Heart right ventricle (tissue), 16 donors: Measurements from ENCODE around the gene AKT3. TPM values are rescaled to one million over a fixed set of nuclear protein-coding genes. Genes with fewer than 3 reads are reported as not detected.
A peak's percentile ranks its signal among the peaks of the same experiment; 100 is the strongest.
"Not testable (repeated sequence)": the region's sequence is repeated elsewhere in the genome, so short reads cannot be mapped to it uniquely, and the experiment has no call there.

Source experiments
- ATAC-seq, 8 donors: fragments of 200-7000 bp; cut with Tn5 transposase; one replicate each; pipeline ENCODE4 v1.9.1; 2020; ENCODE audit warnings: mild to moderate bottlenecking in 8 of 8, moderate library complexity in 8 of 8, moderate number of reproducible peaks in 1 of 8
- DNase-seq, 2 donors: peaks; one replicate each; pipeline ENCODE4 v3.0.0-alpha.2; 2020
- H3K27ac ChIP-seq, 10 donors: fragments of 200-600 bp; sonication (generic) in 2 of 10; one replicate each; pipeline versions ENCODE4 v1.5.0 to v1.8.0; 2020 to 2022; ENCODE audit warnings: mild to moderate bottlenecking in 3 of 10
- H3K27me3 ChIP-seq, 7 donors: fragments of 200-600 bp; one replicate each; pipeline ENCODE4 v1.8.0; 2021 to 2022; ENCODE audit warnings: mild to moderate bottlenecking in 2 of 7
- H3K36me3 ChIP-seq, 9 donors: fragments of 200-600 bp; sonication (generic) in 1 of 9; one replicate each; pipeline versions ENCODE4 v1.5.0 to v1.8.0; 2020 to 2022; ENCODE audit warnings: mild to moderate bottlenecking in 2 of 9
- H3K4me1 ChIP-seq, 9 donors: fragments of 200-600 bp; sonication (generic) in 1 of 9; one replicate each; pipeline versions ENCODE4 v1.5.0 to v1.8.0; 2020 to 2022; ENCODE audit warnings: mild to moderate bottlenecking in 4 of 9
- H3K4me3 ChIP-seq, 10 donors: fragments of 200-600 bp; sonication (generic) in 2 of 10; one replicate each; pipeline versions ENCODE4 v1.5.0 to v1.8.0; 2020 to 2022; ENCODE audit warnings: mild to moderate bottlenecking in 7 of 10, moderate library complexity in 2 of 10
- H3K9me3 ChIP-seq, 11 donors: fragments of 200-600 bp in 10 of 11; sonication (generic) in 2 of 11; one replicate each; pipeline versions ENCODE4 v1.5.0 to v1.8.0; 2013 to 2022; ENCODE audit warnings: mild to moderate bottlenecking in 2 of 11, control low read depth in 1 of 11, moderate library complexity in 1 of 11
- CTCF ChIP-seq, 9 donors: fragments of 200-600 bp; sonication (generic) in 2 of 9; IDR thresholded peaks; one replicate each; pipeline versions ENCODE4 v1.5.0 to v1.8.0; 2021 to 2022; ENCODE audit warnings: antibody characterized with exemption in 9 of 9, mild to moderate bottlenecking in 5 of 9, moderate library complexity in 1 of 9
- WGBS, 2 donors: extraction: QIAGEN DNeasy Blood & Tissue Kit; methylation state at CpG; one replicate each; pipeline ENCODE4 v1.1.7; 2013; ENCODE audit warnings: inconsistent platforms in 1 of 2; 5-methylcytosine and 5-hydroxymethylcytosine counted together
- intact Hi-C, 10 donors: fragments of 100-400 bp; cut with DNase I; formaldehyde crosslinking; loops; one replicate each; pipeline versions ENCODE4 v1.11.1 to v1.14.2; 2022
- polyA plus RNA-seq, 2 donors: library from polyadenylated mRNA; stranded (reverse); fragments of 200-250 nt; gene quantifications; one replicate each; pipeline ENCODE4 v1.2.3, GENCODE V29; 2013
- total RNA-seq, 10 donors: library from RNA; stranded (reverse); fragmentation: NEBNext Ultra II Directional in 3 of 10; extraction: Animal tissue kit (Norgen Biotek cat#: 25700) in 3 of 10; gene quantifications; one replicate each; pipeline versions ENCODE4 v1.2.1 to v1.2.4, GENCODE V29; 2021 to 2023
- donor health status: Arrhythmogenic right ventricular cardiomyopathy.
- donor health status: ischemic (EF 13 %, LVEDD 7.1; RV severe dilation, severe dysfunction).
- donor health status: healthy with polysubstance abuse.
- donor health status: DM: no; HTN: yes; CAD: no.
- donor health status: DM: no; HTN: no; CAD: no.
- donor health status: ischemic (EF 25% LVEDD 6.9; RV normal size, moderate dysfunction).
- donor health status: ischemic (EF 25% LVEDD 5.7; RV mildly dilated, moderate dysfunction).
- donor health status: healthy.
- donor health status: DM: yes; HTN: yes; CAD: no.
- donor health status: Ischemic cardiomyopathy.
- donor health status: ischemic (EF 35%, LVEDD 5.7; RV mildly dilated, moderate dysfunction).
- donor health status: nonischemic (EF 11% LVEDD 7.7; RV severe dilation, severe dysfunction).
- donor health status: DM: yes; HTN: yes; CAD: no.
- donor health status: PGD.
- donor health status: ischemic (EF 29% LVEDD 5.4; RV normal size, mild dysfunction).
- donor health status: nonischemic (EF 23%, LVEDD 6.1; RV moderate dilation, normal function).

The AKT3 gene
- total and polyA plus RNA-seq, 12 donors = 6.5 to 27.6 (median 17.7) TPM

- Histone ChIP-seq H3K27ac (no peak overlapping the region), H3K9me3 (peaks cover 0 to 29% (median 3%) of the 10 kb centered on the region in 11 donors), H3K4me3 (no peak overlapping the region), H3K4me1 (peaks cover 0 to 20% (median 0%) of the 10 kb centered on the region in 9 donors), H3K27me3 (no peaks in the 10 kb centered on the region), H3K36me3 (peaks cover 0 to 6% (median 0%) of the 10 kb centered on the region in 9 donors)
- intact Hi-C loops = no loop called here
- no peak for DNase-seq
- no peak for TF ChIP-seq CTCF (IDR thresholded peaks at IDR 0.05)
- ATAC-seq = no peak
These were observed 22.8 kb downstream of the AKT3 start for GRCh38 chr1:243827206-243827605.

- Histone ChIP-seq H3K4me1 (peaks cover 0 to 13% (median 0%) of the 10 kb centered on the region in 9 donors), H3K9me3 (peaks cover 0 to 50% (median 22%) of the 10 kb centered on the region in 11 donors)
- H3K27ac ChIP-seq, ATAC-seq, intact Hi-C loops, DNase-seq, H3K27me3 ChIP-seq, H3K36me3 ChIP-seq, H3K4me3 ChIP-seq: not testable (repeated sequence)
- 82 to 97% methylated on average over 1 of the region's 1 CpG for WGBS, 2 donors
These were observed 25.1 kb downstream of the AKT3 start for GRCh38 chr1:243824907-243825306.

- intact Hi-C loops = no loop called here
- TF ChIP-seq CTCF (IDR thresholded peaks at IDR 0.05) = no peak
- H3K9me3 ChIP-seq = peaks cover 0 to 52% (median 22%) of the 10 kb centered on the region in 11 donors
- no peaks in the 10 kb centered on the region for H3K27me3 ChIP-seq
- no peak overlapping the region for H3K27ac ChIP-seq
- no peak for ATAC-seq
- peaks cover 0 to 6% (median 0%) of the 10 kb centered on the region in 9 donors for H3K4me1 ChIP-seq
- no peak for DNase-seq
- H3K36me3 ChIP-seq = peaks cover 0 to 5% (median 0%) of the 10 kb centered on the region in 9 donors
- WGBS, 2 donors = 98 to 100% methylated on average over 1 of the region's 1 CpG
- no peak overlapping the region for H3K4me3 ChIP-seq
These were observed 28.8 kb downstream of the AKT3 start for GRCh38 chr1:243821177-243821680.

GRCh38 chr1:243819438-243819839 lies 30.6 kb downstream of the AKT3 start:
- Histone ChIP-seq H3K9me3 (peaks cover 0 to 54% (median 33%) of the 10 kb centered on the region in 11 donors), H3K4me3 (no peak overlapping the region), H3K27ac (no peak overlapping the region), H3K27me3 (no peaks in the 10 kb centered on the region), H3K36me3 (peaks cover 0 to 5% (median 0%) of the 10 kb centered on the region in 9 donors), H3K4me1 (peaks cover 0 to 5% (median 0%) of the 10 kb centered on the region in 9 donors)
- peak in 1 of 8 donors; percentile 18 for ATAC-seq
- TF ChIP-seq CTCF (IDR thresholded peaks at IDR 0.05) = no peak
- DNase-seq = no peak
- intact Hi-C loops = no loop called here
- 72 to 88% methylated on average over 5 of the region's 5 CpGs for WGBS, 2 donors

GRCh38 chr1:243818978-243819377 lies 31.1 kb downstream of the AKT3 start:
- H3K36me3 ChIP-seq = peaks cover 0 to 5% (median 0%) of the 10 kb centered on the region in 9 donors
- no peak overlapping the region for H3K4me3 ChIP-seq
- no peak overlapping the region for H3K27ac ChIP-seq
- H3K9me3 ChIP-seq = peaks cover 0 to 56% (median 34%) of the 10 kb centered on the region in 11 donors
- WGBS, 2 donors = 79 to 80% methylated on average over 13 of the region's 13 CpGs
- H3K4me1 ChIP-seq = peaks cover 0 to 5% (median 0%) of the 10 kb centered on the region in 9 donors
- ATAC-seq = peak in 3 of 8 donors; percentile 33 to 52 (median 42)
- no peak for TF ChIP-seq CTCF (IDR thresholded peaks at IDR 0.05)
- DNase-seq = peak in 1 of 2 donors; percentile 8
- intact Hi-C loops = no loop called here
- no peaks in the 10 kb centered on the region for H3K27me3 ChIP-seq
